AG20443 (cell line): ENCODE measurements around the gene SLC2A6.

Source experiments
- DNase-seq: peaks from one replicate; pipeline ENCODE4 v3.0.0; 2012; ENCODE audit warnings: low spot score, mixed read lengths

SLC2A6 gene

DNA sequence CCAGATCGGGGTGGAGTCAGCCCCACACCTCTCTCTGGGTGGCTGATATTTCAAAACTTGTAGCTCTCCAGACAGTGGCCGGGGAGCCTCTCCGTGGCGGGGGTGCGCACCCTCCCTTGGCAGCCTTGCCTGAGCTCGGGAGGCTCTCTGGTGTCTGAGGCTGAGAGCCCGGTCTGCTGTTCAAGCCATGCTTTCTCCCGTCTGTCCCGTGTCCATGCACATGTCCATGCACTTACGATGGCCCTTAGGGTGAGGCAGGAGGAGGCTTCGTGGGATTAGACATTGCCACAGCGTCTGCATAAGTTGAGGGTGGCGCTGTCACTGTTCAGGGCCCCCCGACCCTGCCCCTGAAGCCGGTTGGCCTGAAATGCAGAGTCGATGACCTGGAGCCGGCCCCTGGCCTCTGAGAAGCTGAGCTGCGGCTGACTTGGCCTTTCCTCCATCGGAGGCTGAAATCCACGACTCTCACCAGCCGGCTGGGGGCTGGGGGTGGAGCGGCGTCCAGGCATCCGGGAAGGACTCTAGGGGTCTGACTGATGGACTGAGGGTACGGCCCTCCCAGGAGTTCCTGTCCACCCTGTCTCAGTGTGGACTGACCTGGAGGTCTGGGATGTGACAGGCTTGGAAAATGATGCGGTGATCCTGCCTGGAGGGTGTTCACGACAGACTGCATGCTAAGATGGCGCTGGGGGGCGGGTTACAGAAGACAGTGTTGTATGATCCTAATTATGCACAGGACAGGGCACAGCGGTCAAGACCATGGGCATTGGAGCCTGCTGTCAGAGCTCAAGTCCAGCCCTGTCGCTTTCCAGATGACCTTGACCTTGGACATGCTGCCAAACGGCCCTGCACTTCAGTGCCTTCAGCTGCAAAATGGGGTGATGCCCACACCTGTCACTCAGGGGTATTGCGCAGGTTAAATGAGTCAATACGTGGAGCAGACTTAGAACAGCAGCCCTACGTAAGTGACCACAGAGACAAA lies 18.3 kb upstream of the SLC2A6 start:
- DNase-seq = no peak

- no peak for DNase-seq
Measured at GRCh38 chr9:133495327-133496293, 16.7 kb upstream of the SLC2A6 start.

GRCh38 chr9:133494636-133495326 lies 15.9 kb upstream of the SLC2A6 start:
- no peak for DNase-seq

DNA sequence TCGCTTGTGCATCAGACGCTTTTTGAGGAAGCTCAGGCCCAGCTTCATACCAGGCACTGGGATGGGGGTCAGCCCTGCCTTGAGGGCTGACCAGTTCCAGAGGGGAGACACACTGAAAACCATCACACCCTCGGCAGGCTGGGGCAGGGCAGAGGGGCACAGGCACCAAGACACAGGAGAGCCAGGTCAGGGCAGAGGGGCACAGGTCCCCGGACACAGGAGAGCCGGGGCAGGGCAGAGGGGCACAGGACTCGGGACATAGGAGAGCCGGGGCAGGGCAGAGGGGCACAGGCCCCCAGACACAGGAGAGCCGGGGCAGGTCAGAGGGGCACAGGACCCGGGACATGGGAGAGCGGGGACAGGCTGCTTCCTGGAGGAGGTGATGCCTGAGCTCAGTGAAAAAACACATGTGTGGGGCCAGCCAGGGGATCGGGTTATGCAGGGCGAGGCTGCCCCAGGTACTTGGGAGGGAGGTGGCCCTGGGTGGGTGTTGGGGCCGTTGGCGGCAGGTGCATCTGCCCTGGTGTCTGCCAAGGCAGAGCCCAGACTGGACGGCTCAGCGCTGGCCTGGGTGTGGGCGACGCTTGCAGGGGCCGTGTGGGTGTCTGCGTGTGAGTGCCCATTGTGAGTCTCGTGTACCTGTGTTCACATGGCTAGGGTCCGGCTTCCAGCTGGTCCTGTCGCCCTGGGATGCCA lies 15.1 kb upstream of the SLC2A6 start:
- no peak for DNase-seq

DNA sequence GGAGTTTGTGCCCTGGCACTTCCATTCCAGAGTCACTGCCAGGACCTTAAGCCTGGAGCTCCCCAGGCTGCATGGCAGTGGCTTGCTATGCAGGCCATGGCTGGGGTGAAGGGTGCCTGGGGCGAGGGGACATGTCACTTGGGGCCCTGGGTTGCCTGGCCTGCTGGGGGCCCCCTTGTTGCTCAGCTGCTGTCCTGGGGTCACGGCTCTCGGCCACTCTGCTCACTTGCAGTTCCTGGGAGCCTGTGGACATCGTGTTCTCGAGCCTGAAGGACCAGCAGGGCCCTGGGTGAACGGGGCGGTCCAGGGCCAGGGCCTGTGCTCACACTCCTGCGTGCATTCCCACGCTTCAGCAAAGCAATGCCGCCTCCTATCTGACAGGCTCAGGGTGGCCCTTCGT lies 14.5 kb upstream of the SLC2A6 start:
- no peak for DNase-seq

DNA sequence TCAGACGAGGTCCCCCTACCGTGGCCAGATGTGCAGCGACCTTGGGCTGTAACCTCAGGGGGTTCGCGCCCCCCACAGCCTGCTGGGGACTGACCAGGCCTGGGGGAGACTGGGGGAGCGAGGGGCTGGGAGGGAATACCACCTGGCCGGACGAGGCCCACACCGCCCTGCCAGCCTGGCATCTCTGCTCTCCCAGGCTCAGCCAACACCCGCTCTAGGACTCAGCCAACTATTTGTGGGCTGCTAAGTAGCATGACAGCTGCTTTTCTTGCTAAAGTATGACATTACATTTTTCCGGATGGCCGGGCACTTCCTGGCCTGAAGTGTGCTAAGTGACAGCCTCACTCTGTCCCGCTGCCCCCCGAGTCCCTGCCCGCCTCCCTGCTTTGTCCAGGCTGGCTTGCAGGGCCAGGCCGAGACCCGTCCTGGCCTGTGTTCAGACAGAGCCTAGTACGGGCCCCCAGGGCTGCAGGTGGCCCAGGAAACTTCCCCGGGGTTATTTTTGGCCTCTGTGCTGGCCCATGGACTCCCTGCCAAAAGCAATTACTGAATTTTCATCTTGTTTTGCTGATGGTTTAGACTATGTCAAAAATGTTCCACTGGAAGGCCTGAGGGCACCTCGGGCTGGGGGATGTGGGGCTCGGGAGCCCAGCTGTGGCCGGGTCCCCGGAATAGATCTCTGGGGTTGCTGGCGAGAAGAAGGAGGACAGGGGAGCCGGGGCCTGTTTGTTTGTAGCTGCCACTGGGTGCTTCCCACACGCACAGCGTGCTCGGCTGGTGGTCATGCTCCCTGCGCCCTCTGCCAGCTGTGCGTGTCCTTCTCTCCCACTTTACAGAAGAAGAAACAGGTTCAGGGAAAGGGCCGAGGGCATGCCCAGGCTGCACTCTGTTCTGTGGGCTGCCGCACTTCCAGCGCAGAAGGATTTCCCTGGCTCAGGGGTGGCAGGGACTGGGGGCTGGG lies 13.4 kb upstream of the SLC2A6 start:
- peak; percentile 57 for DNase-seq

GRCh38 chr9:133491656-133491925 lies 12.7 kb upstream of the SLC2A6 start:
- DNase-seq = no peak

GRCh38 chr9:133490865-133491655 lies 12.2 kb upstream of the SLC2A6 start:
- no peak for DNase-seq

DNA sequence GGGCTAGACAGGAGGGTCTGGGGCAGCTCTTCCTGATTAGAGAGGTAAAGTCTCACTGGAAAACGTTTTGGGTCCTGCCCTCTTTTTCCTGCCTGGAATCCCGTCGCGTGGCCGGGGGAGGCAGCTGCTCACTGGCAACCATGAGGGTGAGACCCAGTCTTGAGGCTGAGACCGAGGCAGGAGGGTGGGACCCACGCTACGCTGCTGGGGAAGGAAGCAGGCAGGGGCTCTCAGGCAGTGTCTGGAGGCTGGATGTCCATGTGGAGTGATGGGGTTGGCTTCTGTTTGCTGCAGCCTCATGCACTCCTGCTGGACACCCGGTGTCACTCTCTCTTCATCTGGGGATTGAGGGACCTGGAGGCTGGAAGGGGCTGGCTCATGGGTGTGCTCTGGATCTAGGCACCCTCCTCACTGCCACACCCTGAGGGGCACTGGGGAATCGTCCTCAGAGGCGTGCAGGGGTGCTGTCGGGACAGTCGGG lies 11.3 kb upstream of the SLC2A6 start:
- no peak for DNase-seq

DNA sequence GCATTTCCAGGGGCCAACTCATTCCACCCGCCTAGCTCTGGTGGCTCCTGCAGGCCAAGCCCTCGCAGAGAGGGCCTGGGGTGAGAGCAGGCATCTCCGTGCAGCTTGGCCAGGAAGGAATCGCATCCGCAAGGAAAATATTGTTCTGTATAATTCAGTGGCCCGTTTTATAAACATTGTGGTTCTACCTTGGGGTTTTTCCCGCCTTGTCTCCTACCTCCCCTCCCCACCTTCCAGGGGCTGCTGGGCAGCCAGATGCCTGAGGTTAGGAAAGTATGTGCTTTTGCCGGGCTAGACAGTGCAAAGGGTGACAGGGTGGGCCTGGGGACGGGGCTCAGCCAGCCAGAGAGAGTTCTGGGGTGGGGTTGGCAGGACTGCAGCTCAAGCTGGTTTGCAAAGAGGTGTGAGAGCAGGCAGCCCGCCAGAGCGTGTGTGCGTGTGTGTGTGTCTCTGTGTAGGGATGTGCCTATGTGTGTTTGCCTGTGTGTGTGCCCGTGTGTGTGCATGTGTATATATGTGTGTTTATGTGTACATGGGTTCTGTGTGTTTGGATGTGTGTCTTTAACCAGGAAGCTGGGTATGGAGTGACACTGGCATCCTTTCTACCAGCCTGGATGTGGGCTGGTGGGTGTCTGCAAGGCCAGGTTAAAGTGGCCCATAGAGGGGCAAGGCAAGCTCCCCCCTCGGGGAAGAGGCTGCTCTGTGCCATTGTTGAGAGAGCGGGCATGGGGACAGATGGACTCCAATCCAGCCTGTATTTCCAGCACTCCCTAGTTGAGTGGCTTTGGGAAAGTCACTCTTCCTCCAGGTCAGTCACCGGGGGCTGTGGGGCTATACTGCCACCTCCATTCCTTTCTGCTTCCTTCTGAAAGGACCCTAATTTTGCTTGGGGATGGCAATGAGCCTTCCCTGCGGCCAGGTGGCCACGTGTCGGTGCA lies 10.6 kb upstream of the SLC2A6 start:
- no peak for DNase-seq

GRCh38 chr9:133488686-133489252 lies 9.9 kb upstream of the SLC2A6 start:
- DNase-seq = no peak

DNA sequence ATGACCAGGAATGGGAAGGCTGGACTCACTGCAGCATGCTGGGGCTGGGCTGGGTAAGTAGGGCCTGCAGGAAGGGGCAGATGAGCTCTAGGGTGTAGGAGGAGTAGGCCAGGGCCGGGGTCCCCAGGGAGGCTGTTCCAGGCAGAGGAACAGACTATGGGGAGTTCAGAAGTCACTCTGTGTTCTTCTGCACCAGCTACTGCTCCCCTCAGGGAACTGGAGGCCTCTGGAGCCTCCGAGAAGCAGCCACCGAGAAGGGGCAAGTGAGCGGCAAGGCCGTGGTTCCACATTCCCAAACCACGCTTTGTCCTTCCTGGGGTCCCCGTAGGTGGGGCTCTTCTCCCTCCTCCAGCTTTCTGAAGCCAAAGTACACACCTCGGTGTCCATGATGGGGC lies 8.4 kb upstream of the SLC2A6 start:
- DNase-seq = no peak

- DNase-seq = no peak
Measured at GRCh38 chr9:133485531-133486260, 6.8 kb upstream of the SLC2A6 start.

- DNase-seq = no peak
Measured at GRCh38 chr9:133484671-133485437, 6.0 kb upstream of the SLC2A6 start.

DNA sequence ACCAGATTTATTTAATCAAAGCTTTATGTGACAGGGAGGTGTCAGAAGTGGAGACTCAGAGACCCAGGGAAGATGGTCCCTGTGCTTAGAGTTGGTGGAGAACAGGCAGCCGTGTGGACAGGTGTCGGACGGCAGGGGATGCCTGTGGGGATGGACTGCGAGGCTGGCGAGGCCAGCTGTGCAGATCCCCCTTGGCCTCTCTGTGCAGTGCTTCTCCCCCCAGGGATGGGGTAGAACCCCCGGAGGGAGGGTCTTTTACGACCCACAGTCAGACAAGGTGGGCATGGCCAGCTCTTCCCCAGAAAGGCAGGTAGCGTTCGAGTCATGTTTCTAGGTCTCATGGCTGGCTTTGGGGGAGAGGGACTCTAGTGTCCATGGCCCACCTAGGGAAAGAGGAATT lies 4.7 kb upstream of the SLC2A6 start:
- no peak for DNase-seq

DNA sequence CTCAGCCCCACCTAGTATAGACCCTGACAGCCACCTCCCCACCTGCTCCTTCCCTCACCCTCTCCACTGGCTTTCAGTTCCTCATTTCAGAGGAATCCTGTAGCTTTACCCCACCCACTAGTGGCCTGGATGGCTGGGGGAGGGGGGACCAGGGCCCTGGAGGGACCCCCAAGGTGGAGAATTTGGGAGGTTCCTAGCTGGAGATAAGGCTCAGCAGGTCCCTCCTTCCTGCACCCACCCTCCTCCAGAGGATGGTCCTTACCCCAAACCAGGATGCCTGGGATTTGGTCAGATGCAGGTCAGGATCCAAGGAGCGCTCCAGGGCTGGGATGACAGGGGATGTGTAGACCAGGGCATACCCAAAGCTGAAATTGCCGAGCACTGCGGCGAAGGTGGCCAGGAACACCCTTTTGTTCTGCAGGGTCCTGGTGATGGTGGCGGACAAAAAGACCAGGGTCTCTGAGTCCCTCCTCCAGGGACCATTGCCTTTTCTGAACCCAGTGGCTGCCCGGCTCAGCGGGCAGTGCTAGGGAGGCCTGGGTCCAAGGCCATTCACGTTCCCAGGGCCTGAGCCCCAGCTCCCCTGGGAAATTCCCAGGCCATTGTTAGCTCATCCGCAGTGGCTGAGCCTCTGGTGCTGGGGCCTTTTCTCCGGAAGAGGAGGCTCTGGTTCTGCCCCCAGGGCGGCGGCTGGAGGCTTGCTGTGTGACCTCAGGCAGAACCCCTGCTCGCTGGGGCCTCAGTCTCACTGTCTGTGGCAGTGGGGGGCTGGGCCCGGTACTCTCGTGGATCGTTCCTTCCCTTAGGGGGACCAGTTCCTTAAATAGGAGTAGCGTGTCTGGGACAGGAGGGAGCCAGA lies 678 bp downstream of the SLC2A6 start:
- DNase-seq = peak; percentile 46
